HepG2 (cell line): ENCODE measurements around the gene BIK. TPM values are rescaled to one million over a fixed set of nuclear protein-coding genes. Genes with fewer than 3 reads are reported as not detected.
"Not testable (repeated sequence)": the region's sequence is repeated elsewhere in the genome, so short reads cannot be mapped to it uniquely, and the experiment has no call there.

Source experiments
- ARNTL ChIP-seq: sonication (generic); formaldehyde crosslinking; IDR thresholded peaks from 2 replicates; pipeline ENCODE4 v1.4.0; 2020; ENCODE audit warnings: mild to moderate bottlenecking, missing genetic modification reagents
- MED1 ChIP-seq: sonication (generic); formaldehyde crosslinking; IDR thresholded peaks from 2 replicates; pipeline ENCODE4 v1.4.0; 2020; ENCODE audit warnings: missing genetic modification reagents
- MXD4 ChIP-seq: IDR thresholded peaks from 2 replicates; pipeline ENCODE4 v1.6.1; 2016; ENCODE audit warnings: mild to moderate bottlenecking, missing biosample characterization, missing genetic modification reagents
- NR2F2 ChIP-seq: IDR thresholded peaks from 2 replicates; pipeline ENCODE4 v1.6.1; 2012; ENCODE audit warnings: low read depth, inconsistent platforms, borderline replicate concordance
- SALL1 ChIP-seq: sonication (generic); formaldehyde crosslinking; IDR thresholded peaks from 2 replicates; pipeline ENCODE4 v1.8.0; 2022; ENCODE audit warnings: mild to moderate bottlenecking, missing genetic modification reagents
- TARDBP ChIP-seq: sonication (generic); formaldehyde crosslinking; IDR thresholded peaks from 2 replicates; pipeline ENCODE4 v1.8.0; 2022; ENCODE audit warnings: mild to moderate bottlenecking, missing genetic modification reagents
- ZNF768 ChIP-seq: sonication (generic); formaldehyde crosslinking; IDR thresholded peaks from 2 replicates; pipeline ENCODE4 v1.4.0; 2020; ENCODE audit warnings: missing genetic modification reagents
- polyA plus RNA-seq, 8 experiments: library from polyadenylated mRNA; depleted of rRNA in 3 of 8; stranded (reverse) in 7 of 8; unstranded in 1 of 8; fragments of >200 nt; fragmentation: Illumina TruSeq in 4 of 8; extraction: Trizol in 4 of 8; gene quantifications; 2 replicates each; pipeline versions ENCODE4 v1.2.1 to v1.2.3, GENCODE V29; 2011 to 2016; ENCODE audit warnings: low read depth in 4 of 8, missing spikeins in 1 of 8, mixed read lengths in 1 of 8; ENCODE audit not compliant: insufficient read depth in 1 of 8
- total RNA-seq, 5 experiments: library from RNA; depleted of rRNA; stranded (reverse); fragments of >200 nt; fragmentation: Illumina TruSeq; extraction: Trizol; gene quantifications; 2 replicates each; pipeline ENCODE4 v1.2.3, GENCODE V29; 2016; ENCODE audit warnings: low read depth in 1 of 5
- TF ChIP-seq, protein P1 (sequence below): IDR thresholded peaks from 2 replicates; pipeline ENCODE4 v1.6.1; 2016; ENCODE audit warnings: control low read depth
- TF ChIP-seq, protein P2 (sequence below), 2 experiments: sonication (generic) in 1 of 2; formaldehyde crosslinking in 1 of 2; IDR thresholded peaks; 2 replicates each; pipeline versions ENCODE4 v1.4.0 to v1.6.1; 2016 to 2020; ENCODE audit warnings: borderline replicate concordance in 1 of 2, low read depth in 1 of 2, mild to moderate bottlenecking in 1 of 2, missing genetic modification reagents in 1 of 2
- TF ChIP-seq, protein P3 (sequence below): sonication (generic); formaldehyde crosslinking; IDR thresholded peaks from 2 replicates; pipeline ENCODE4 v1.9.0; 2022; ENCODE audit warnings: low read depth, missing genetic modification reagents
- TF ChIP-seq, protein P4 (sequence below): fragments of 450-650 bp; IDR thresholded peaks from 2 replicates; pipeline ENCODE4 v1.6.1; 2016
- TF ChIP-seq, protein P5 (sequence below): sonication (generic); formaldehyde crosslinking; IDR thresholded peaks from 2 replicates; pipeline ENCODE4 v1.4.0; 2020; ENCODE audit warnings: missing genetic modification reagents
- TF ChIP-seq, protein P6 (sequence below): sonication (generic); formaldehyde crosslinking; IDR thresholded peaks from 2 replicates; pipeline ENCODE4 v1.8.1; 2023; ENCODE audit warnings: mild to moderate bottlenecking, moderate library complexity, missing genetic modification reagents

Gene BIK
- total and polyA plus RNA-seq, 2 of the 13 experiments (the other 11 are each of a cell fraction or from before 2014, with no cell fraction given), result 0.54 to 0.80 TPM

DNA sequence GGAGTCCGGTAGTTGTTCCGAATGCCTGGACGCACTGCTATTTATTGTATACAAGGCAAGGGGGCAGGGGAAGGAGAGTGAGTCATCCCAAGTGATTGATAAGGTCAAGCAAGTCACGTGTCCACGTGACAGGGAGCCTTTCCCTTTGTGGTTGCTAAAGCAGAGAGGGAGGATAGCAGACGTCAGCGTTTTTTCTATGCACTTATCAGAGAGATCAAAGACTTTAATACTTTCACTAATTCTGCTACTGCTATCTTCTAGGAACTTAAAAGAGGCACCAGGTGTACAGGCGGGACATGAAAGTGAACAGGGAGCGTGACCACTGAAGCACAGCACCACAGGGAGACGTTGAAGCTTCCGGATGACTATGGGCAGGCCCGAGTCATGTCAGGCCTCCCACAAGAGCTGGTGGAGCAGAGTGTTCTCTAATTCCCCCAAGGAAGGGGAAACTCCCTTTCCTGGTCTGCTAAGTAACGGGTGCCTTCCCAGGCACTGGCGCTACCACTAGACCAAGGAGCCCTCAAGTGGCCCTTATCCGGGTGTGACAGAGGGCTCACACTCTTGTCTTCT lies 6.4 kb upstream of the BIK start (continued):
- peak; percentile 46; the same call in 1 of the 2 replicates for TF ChIP-seq SALL1 (CRISPR knock-in tag)
- TF ChIP-seq, protein P1, sequence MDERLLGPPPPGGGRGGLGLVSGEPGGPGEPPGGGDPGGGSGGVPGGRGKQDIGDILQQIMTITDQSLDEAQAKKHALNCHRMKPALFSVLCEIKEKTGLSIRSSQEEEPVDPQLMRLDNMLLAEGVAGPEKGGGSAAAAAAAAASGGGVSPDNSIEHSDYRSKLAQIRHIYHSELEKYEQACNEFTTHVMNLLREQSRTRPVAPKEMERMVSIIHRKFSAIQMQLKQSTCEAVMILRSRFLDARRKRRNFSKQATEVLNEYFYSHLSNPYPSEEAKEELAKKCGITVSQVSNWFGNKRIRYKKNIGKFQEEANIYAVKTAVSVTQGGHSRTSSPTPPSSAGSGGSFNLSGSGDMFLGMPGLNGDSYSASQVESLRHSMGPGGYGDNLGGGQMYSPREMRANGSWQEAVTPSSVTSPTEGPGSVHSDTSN (CRISPR knock-in tag), result peak; percentile 55; the same call in 1 of the 2 replicates
- TF ChIP-seq, protein P2, sequence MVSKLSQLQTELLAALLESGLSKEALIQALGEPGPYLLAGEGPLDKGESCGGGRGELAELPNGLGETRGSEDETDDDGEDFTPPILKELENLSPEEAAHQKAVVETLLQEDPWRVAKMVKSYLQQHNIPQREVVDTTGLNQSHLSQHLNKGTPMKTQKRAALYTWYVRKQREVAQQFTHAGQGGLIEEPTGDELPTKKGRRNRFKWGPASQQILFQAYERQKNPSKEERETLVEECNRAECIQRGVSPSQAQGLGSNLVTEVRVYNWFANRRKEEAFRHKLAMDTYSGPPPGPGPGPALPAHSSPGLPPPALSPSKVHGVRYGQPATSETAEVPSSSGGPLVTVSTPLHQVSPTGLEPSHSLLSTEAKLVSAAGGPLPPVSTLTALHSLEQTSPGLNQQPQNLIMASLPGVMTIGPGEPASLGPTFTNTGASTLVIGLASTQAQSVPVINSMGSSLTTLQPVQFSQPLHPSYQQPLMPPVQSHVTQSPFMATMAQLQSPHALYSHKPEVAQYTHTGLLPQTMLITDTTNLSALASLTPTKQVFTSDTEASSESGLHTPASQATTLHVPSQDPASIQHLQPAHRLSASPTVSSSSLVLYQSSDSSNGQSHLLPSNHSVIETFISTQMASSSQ (IDR thresholded peaks at IDR 0.05; ENCODE audit: low read depth), result not testable (repeated sequence)
- TF ChIP-seq, protein P2 (CRISPR knock-in tag; IDR thresholded peaks at IDR 0.05; ENCODE audit: borderline replicate concordance), result 0 out of 2 replicates have a peak, but pooled peaks have one; percentile 41
- TF ChIP-seq, protein P3, sequence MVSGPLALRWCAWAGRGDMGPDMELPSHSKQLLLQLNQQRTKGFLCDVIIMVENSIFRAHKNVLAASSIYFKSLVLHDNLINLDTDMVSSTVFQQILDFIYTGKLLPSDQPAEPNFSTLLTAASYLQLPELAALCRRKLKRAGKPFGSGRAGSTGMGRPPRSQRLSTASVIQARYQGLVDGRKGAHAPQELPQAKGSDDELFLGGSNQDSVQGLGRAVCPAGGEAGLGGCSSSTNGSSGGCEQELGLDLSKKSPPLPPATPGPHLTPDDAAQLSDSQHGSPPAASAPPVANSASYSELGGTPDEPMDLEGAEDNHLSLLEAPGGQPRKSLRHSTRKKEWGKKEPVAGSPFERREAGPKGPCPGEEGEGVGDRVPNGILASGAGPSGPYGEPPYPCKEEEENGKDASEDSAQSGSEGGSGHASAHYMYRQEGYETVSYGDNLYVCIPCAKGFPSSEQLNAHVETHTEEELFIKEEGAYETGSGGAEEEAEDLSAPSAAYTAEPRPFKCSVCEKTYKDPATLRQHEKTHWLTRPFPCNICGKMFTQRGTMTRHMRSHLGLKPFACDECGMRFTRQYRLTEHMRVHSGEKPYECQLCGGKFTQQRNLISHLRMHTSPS (CRISPR knock-in tag), result 0 out of 2 replicates have a peak, but pooled peaks have one; percentile 15
- peak; percentile 61 for TF ChIP-seq TARDBP
- TF ChIP-seq, protein P4, sequence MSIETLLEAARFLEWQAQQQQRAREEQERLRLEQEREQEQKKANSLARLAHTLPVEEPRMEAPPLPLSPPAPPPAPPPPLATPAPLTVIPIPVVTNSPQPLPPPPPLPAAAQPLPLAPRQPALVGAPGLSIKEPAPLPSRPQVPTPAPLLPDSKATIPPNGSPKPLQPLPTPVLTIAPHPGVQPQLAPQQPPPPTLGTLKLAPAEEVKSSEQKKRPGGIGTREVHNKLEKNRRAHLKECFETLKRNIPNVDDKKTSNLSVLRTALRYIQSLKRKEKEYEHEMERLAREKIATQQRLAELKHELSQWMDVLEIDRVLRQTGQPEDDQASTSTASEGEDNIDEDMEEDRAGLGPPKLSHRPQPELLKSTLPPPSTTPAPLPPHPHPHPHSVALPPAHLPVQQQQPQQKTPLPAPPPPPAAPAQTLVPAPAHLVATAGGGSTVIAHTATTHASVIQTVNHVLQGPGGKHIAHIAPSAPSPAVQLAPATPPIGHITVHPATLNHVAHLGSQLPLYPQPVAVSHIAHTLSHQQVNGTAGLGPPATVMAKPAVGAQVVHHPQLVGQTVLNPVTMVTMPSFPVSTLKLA, result peak; percentile 43
- 0 out of 2 replicates have a peak, but pooled peaks have one; percentile 21 for TF ChIP-seq NR2F2
- 0 out of 2 replicates have a peak, but pooled peaks have one; percentile 25 for TF ChIP-seq ZNF768 (CRISPR knock-in tag)
- 0 out of 2 replicates have a peak, but pooled peaks have one; percentile 37 for TF ChIP-seq MXD4 (CRISPR knock-in tag)
- TF ChIP-seq, protein P5, sequence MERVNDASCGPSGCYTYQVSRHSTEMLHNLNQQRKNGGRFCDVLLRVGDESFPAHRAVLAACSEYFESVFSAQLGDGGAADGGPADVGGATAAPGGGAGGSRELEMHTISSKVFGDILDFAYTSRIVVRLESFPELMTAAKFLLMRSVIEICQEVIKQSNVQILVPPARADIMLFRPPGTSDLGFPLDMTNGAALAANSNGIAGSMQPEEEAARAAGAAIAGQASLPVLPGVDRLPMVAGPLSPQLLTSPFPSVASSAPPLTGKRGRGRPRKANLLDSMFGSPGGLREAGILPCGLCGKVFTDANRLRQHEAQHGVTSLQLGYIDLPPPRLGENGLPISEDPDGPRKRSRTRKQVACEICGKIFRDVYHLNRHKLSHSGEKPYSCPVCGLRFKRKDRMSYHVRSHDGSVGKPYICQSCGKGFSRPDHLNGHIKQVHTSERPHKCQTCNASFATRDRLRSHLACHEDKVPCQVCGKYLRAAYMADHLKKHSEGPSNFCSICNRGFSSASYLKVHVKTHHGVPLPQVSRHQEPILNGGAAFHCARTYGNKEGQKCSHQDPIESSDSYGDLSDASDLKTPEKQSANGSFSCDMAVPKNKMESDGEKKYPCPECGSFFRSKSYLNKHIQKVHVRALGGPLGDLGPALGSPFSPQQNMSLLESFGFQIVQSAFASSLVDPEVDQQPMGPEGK (CRISPR knock-in tag), result peak; percentile 65
- TF ChIP-seq, protein P6, sequence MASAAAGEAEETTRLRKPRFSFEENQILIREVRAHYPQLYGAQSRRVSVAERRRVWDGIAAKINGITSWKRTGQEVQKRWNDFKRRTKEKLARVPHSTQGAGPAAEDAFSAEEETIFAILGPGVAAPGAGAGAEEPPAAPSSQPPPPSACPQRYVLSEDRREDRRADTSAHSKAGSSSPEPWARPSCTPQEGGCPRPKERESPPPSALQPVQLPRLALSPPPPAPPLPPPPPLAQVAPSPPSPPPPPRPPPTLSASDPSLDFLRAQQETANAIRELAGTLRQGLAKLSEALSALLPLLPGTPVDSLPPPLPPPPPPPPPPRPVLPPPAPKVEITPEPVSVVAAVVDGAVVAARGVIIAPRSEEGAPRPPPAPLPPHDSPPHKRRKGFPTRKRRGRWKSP (CRISPR knock-in tag), result 0 out of 2 replicates have a peak, but pooled peaks have one; percentile 52
- peak; percentile 20; the same call in 1 of the 2 replicates for TF ChIP-seq MED1 (CRISPR knock-in tag)
- peak; percentile 96 for TF ChIP-seq ARNTL
